Measurements from ENCODE around the gene CRB3.
"Not testable (repeated sequence)": the region's sequence is repeated elsewhere in the genome, so short reads cannot be mapped to it uniquely, and the experiment has no call there.

The CRB3 gene

GRCh38 chr19:6498294-6499036 is 34.4 kb downstream of the CRB3 start:
- no peak for DNase-seq

- DNase-seq, result no peak
Measured at GRCh38 chr19:6499052-6499790, 35.1 kb downstream of the CRB3 start.

- DNase-seq, result no peak
Measured at GRCh38 chr19:6500837-6501739, 37.0 kb downstream of the CRB3 start.

- DNase-seq, result peak; percentile 69
Measured at GRCh38 chr19:6501740-6502648, 37.9 kb downstream of the CRB3 start, which contains the start of gene TUBB4A. TUBB4A (minus strand) TSS chr19:6502309; CDS start chr19:6502212, 97 bp downstream.

GRCh38 chr19:6503407-6504201 is 39.5 kb downstream of the CRB3 start:
- no peak for DNase-seq

GRCh38 chr19:6508028-6508771 is 44.1 kb downstream of the CRB3 start:
- DNase-seq, result not testable (repeated sequence)

- DNase-seq, result no peak
Measured at GRCh38 chr19:6509118-6509971, 45.3 kb downstream of the CRB3 start.

- DNase-seq, result no peak
Measured at GRCh38 chr19:6510618-6511017, 46.5 kb downstream of the CRB3 start.

- DNase-seq, result no peak
Measured at GRCh38 chr19:6514089-6514488, 50.0 kb downstream of the CRB3 start.

- DNase-seq, result no peak
Measured at GRCh38 chr19:6514926-6515544, 51.0 kb downstream of the CRB3 start.

GRCh38 chr19:6516018-6516658 is 52.1 kb downstream of the CRB3 start:
- DNase-seq, result peak; percentile 91

Data from stimulated activated CD4-positive, alpha-beta T cell treated with anti-CD3 and anti-CD28 coated beads, Interleukin-15, amount 100 ng/mL, for 24 hours (primary cell).